HG03064 (cell line): ENCODE results near the gene PSMF1.

Experiments
- ATAC-seq: cut with Tn5 transposase; IDR thresholded peaks from one replicate; pipeline ENCODE4 v1.9.1; 2021; ENCODE audit warnings: low read depth; ENCODE audit not compliant: unreplicated experiment

The PSMF1 gene

DNA sequence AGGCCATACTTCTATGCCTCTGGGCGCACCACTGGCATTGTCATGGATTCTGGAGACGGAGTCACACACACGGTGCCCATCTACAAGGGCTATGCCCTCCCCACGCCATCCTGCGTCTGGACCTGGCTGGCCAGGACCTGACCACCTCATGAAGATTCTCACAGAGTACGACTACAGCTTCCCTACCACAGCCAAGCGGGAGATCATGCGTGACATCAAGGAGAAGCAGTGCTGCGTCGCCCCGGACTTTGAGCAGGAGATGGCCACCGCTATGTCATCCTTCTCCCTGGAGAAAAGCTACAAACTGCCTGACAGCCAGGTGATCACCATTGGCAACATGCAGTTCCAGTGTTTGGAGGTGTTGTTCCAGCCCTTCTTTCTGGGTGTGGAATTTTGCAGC, 42.6 kb downstream of the PSMF1 start:
- ATAC-seq: no peak

DNA sequence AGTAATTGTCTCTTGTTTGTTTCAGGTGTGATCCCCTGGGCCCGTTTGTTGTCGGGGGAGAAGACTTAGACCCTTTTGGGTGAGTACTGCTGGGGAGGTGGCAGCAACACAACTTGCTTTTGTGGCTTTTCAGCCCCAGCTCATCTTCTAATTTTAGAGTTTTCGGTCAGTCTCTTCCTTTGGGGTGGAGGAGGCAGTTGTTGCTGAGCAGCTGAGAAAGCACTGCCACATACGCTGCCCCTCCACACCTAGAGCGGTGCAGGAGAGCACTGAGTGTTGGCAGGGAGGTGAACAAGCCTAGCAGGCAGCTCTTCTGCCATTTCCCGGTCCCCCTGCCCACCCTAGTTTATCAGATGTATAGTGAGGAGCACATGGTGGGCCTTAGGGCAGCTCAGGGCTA, 44.7 kb downstream of the PSMF1 start:
- ATAC-seq: no peak

GRCh38 chr20:1163653-1164052, 45.3 kb downstream of the PSMF1 start:
- no peak for ATAC-seq

DNA sequence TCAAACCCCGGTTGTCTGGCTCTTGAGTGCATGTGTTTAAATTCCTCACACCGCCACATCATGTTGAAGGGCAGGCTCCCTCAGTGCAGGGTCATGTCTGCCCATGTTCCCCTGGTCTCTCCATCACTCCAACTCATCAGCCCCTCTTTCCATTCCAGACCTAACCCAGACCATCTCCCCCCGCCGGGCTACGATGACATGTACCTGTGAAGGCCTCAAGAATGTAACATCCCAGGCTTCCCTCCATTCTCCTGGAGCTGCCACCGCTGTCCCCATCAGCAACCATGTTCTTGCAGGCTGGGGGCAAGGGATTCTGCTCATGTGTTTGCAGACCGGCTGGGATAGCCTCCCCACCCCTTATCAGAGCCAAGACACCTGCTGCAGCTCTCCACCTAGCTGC, 46.5 kb downstream of the PSMF1 start:
- ATAC-seq: no peak

DNA sequence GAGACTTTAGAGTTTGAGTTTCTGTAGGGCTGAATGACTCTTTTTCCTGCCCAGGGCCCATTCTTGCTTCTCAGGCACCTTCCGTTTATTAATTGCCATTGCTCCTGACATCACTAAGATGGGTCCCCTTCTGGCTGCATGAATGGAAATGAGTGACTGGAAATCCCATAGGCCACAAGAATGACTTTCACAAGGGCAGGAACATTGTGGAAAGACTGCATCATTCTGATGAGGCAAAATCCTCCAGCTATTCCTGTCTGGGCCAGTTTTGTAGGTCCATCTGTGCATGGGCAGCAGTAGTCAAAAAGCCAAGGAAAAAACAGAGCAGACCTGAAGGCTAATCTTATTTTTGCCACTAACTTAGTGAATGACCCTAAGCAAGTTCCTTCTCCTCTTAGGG, 47.1 kb downstream of the PSMF1 start:
- ATAC-seq: no peak

DNA sequence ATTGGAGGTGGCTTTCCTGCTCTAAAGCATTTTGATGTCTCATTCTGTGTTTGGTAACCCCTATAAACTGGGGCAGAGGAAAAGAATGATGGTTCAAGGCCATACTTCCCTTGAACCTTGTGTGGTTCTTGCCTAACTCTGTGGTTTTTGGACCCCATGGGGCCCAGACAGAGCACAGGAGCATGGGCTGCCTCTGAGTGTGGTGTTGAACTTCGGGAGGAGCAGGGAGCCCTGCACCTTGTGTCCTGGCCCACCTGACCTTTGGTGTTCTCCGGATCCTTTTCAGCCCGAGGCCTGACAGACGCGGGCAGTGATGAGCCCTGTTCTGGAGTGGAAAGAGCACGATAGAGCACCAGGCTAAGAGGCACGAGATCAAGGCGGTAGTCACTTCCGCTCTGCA, 47.5 kb downstream of the PSMF1 start:
- ATAC-seq: no peak

DNA sequence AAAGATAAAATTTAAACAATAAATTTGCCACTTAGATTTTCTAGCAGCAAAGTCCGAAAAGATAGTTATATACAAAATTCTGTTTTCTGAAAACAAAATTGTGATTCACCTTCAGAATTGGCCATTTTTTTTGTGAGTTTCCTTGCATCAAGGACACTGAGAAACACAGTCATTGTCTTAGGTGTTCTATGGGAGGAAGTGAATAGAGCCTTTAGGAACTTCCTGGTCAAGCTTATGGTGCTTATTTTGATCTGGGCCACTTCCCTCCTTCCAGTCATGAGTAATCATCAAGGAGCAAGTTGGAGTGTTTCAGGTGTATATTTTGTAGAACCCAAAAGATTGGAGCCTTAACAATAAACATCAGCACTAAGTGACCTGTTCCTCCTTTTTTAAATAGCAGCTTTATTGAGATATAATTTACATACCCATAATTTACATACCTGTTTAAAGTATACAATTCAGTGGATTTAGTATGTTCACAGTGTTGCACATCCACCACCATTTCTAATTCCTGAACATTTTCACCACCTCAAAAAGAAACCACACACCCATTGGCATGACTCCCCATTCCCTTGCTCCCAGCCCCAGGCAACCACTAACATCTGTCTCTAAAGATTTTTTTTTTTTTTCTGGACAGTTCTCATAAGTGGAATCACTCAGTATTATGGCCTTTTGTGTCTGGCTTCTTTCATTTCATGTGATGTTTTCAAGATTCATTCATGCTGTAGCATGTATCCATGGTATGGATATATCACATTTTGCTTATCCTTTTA, 48.7 kb downstream of the PSMF1 start:
- ATAC-seq: no peak

DNA sequence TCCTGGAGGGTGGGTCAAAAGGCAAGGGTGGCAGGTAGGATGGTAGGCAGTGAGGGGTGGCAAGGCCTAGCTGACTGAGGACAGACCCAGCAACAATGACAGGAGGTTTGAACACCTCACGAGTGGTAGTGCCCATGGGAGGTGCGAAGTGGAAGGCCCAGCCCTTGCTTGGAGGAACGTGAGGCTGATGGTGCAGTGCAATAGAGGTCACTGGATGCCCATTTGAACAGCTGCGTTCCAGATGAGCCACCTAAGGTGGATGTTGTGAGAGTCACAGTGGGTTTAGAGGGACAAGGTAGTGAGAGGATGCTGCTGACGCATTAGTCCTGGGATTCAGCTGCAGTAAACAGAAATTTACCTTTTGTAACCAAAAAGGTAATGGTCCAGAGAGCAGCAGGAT, 50.8 kb downstream of the PSMF1 start:
- no peak for ATAC-seq

GRCh38 chr20:1171461-1172093, 53.2 kb downstream of the PSMF1 start:
- ATAC-seq: no peak

DNA sequence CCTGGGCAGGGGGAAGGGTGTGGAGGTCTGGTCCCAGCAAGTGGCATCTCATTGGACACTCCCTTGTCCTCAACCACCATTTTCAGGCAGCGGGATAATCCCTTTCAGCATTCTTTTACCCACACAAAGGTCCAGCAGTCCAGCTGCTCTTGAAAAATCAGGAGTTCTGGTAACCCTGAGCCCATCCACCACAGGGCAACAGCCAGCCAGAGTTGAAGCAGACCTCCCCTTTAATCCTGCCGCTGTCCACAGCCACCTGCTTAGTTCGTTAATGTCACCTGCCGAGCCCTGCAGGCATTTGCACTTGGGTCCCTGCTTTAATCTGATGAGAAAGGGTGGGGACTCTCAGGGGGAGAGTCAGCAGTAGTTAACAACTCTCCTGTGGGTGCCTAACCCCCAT, 55.3 kb downstream of the PSMF1 start:
- ATAC-seq: no peak

- no peak for ATAC-seq
These were observed 56.4 kb downstream of the PSMF1 start for GRCh38 chr20:1174787-1175186.

DNA sequence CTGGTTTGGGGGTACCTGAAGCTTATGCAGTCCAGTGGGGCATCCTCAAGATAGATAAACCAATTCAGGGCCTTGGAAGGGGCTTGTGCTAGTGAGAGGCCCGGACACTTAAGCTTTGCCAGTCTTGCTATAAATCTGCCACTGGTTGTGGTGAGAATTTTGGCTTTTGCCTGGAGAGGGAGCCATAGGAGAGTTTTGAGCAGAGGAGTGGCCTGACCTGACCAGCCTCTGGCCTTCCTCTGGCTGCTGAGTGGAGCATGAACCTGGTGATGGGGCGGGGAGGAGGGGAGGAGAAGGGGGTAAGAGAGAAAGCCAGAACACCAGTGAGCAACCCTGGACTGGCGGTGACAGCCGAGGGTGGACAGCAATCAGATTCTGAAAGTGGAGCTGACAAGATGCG, 59.3 kb downstream of the PSMF1 start:
- no peak for ATAC-seq

DNA sequence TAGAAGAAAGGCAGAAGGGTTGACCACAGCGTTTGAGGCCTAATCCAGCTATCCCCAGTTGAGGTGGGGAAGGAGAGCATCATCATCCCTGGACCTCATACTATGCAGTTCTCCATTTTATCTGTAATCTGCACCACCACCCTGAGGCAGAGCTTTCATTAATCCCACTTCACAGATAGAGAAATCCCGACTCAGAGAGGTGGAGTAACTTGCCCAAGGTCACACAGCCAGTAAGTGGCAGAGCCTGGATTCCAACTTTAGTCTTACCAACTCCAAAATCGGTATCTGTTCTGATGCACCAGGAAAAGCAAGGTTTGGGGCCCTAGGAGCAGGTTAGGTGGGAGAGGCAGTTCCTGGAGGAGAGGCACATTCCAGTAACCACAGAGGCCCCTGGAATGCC, 59.7 kb downstream of the PSMF1 start:
- ATAC-seq: no peak

DNA sequence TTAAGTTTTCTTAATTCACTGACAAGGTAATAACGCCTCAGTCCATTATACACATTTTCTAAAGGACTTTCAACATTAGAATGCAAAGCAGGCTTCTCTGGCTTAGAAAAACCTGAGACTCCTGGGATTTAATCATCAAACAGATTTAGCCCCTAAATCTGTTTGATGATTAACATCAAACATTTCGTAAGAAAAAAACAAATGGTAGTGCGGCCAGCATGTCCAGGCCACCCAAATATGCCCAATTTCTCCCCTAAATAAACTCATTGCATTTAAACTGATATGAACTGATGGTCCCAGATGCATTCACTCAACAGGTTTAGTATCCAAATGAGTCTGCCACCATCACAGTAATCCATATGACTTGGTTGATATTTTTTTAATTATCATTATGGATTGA, 60.2 kb downstream of the PSMF1 start:
- ATAC-seq: no peak

- ATAC-seq: no peak
These were observed 62.5 kb downstream of the PSMF1 start for GRCh38 chr20:1180949-1181348.

DNA sequence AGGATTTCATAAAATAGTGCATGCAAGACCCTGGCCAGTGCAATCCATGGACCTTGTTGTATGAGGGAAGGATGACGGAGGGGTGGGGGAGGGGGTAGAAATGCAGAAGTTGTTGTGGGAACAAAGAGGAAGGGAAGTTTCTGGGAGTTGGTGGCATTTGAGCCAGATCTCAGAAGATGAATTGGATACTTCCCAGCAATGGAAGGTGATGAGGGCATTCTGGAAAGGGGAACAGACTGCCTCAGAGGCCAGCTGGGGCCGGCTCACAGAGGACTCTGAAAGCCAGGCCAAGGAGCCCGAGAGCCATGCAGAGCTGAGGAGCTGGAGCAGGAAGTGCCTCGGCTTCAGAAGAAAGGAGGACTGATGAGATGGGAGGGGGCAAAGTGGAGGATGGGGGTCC, 63.7 kb downstream of the PSMF1 start:
- no peak for ATAC-seq

- ATAC-seq: no peak
These were observed 64.8 kb downstream of the PSMF1 start for GRCh38 chr20:1183153-1183552.

DNA sequence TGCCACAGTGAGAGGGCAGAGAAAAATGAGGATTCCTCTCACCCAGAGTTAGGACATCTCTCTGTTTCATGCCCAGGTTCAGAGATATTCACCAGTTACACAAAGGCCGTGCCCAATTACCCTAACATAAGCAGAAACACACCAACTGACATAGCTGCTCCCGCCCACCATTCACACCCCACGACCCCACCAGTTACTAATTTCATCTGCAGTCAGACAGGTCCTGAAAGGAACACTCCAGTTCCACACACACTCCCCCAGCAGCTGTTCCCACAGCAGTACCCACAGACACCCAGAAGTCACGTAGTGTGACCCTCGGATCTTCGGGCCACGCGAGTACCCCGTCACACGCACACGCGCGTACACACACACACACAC, 65.8 kb downstream of the PSMF1 start:
- no peak for ATAC-seq

DNA sequence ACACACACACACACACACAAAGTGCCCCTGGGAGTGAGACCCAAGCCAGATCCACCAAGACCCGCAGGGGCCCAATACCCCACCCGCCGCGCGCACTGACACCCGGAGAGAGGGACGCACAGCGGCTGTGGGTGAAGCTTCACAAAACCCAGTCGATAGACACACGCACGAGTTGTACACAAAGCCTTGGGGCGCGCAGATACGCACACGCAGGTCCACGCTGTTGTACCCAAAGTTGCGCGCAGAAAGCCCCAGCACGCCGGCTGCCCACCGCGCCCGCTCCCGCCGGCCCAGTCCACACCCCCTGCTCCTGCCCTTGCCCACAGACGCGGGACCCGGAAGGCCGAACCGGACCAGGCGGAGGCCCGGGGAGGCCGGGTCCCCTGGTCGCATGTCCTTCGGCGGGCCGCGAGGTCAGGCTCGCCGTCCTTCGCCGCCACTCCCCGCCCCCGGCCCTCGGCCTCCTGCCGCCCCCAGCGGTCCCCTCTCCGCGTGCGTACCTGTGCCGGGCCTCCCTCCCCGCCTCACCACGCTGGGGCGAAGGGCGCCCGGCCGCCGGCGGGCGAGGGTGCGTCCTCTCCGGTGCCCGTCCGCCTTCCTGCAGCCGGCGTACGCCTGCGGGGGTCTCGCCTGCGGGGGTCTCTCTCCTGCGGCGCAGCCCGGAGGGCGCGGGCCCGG, 66.4 kb downstream of the PSMF1 start, which contains the start of gene TMEM74B:
TSS of gene TMEM74B (minus strand) at position 344 of the 678 bp plus-strand sequence. CDS start 1,180 bp downstream, outside the sequence.
- no peak for ATAC-seq

- ATAC-seq: no peak
These were observed 66.9 kb downstream of the PSMF1 start for GRCh38 chr20:1185316-1185741.

DNA sequence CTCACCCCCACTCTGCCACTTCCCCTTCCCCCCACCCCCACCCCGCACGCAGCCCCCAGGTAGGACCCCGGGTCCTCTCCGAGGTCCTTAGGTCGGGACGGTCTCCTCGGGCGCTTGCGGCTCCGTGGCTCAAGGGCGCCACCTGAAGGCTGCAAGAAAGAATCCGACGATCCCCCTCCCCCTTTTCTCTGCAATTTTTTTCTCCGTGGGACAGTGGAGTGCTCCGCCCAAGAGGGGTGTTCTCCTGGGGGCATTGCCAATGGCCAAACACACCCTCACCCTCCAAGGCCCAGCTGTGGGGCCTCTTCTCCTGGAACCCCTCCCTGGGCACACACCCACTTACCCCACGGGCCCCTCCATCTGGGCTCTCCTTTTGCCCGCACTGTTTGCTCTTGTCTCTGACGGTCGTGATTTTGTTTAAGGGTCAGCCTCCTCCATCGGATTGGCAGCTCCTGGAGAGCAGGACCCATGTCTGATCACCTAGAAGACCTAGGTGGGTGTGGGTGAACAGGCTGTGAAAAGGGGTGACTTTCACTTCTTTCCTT, 67.5 kb downstream of the PSMF1 start:
- ATAC-seq: no peak
